Nephron (organoid): ENCODE measurements around the gene TUBA1B.

Source experiments
- H3K27ac Mint-ChIP-seq, 3 experiments: 2 replicates each; pipeline ENCODE4 v1.8.0; 2020; ENCODE audit warnings: mixed read lengths in 3 of 3, mild to moderate bottlenecking in 2 of 3, moderate library complexity in 1 of 3
- H3K27me3 Mint-ChIP-seq: 2 replicates; pipeline ENCODE4 v1.8.0; 2021; ENCODE audit warnings: low read depth, mild to moderate bottlenecking, moderate library complexity, mixed read lengths
- H3K36me3 Mint-ChIP-seq: 2 replicates; pipeline ENCODE4 v1.8.0; 2020; ENCODE audit warnings: low read depth, mixed read lengths
- H3K4me1 Mint-ChIP-seq: 2 replicates; pipeline ENCODE4 v1.8.0; 2020; ENCODE audit warnings: mixed read lengths
- H3K4me3 Mint-ChIP-seq, 3 experiments: 2 replicates each; pipeline ENCODE4 v1.8.0; 2020; ENCODE audit warnings: mild to moderate bottlenecking in 3 of 3, mixed read lengths in 3 of 3, moderate library complexity in 2 of 3
- H3K9me3 Mint-ChIP-seq: 2 replicates; pipeline ENCODE4 v1.8.0; 2020; ENCODE audit warnings: mixed read lengths
- TF ChIP-seq, protein P1 (sequence below), 3 experiments: fragments of 200-600 bp; sonication (generic); IDR thresholded peaks; one replicate each; pipeline ENCODE4 v1.5.0; 2021; ENCODE audit warnings: antibody characterized with exemption in 3 of 3; ENCODE audit not compliant: unreplicated experiment in 3 of 3

TUBA1B gene

DNA sequence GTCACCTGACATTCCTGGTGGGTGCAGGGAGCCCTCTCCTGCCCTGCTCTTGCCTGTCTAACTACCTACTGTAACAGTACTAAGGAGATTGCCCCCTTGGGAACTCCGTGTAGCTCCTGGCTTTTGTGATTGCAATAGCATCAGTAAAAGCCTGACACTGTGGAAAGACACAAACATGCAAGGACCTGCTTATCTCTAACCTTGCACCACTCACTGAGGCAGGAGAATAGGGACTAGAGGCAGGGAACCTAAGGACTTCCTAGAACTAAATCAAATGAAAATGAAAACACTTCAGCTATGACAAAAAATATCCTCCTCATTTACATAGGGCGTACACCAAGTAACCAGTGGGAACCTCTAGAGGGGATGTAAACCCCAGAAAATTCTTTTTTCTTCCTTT lies 29.2 kb upstream of the TUBA1B start:
- TF ChIP-seq, protein P1, sequence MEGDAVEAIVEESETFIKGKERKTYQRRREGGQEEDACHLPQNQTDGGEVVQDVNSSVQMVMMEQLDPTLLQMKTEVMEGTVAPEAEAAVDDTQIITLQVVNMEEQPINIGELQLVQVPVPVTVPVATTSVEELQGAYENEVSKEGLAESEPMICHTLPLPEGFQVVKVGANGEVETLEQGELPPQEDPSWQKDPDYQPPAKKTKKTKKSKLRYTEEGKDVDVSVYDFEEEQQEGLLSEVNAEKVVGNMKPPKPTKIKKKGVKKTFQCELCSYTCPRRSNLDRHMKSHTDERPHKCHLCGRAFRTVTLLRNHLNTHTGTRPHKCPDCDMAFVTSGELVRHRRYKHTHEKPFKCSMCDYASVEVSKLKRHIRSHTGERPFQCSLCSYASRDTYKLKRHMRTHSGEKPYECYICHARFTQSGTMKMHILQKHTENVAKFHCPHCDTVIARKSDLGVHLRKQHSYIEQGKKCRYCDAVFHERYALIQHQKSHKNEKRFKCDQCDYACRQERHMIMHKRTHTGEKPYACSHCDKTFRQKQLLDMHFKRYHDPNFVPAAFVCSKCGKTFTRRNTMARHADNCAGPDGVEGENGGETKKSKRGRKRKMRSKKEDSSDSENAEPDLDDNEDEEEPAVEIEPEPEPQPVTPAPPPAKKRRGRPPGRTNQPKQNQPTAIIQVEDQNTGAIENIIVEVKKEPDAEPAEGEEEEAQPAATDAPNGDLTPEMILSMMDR (IDR thresholded peaks at IDR 0.05; ENCODE audit: unreplicated experiment in 3 of 3) = no peak
- H3K36me3 Mint-ChIP-seq = no peaks in the 10 kb centered on the region
- H3K4me3 Mint-ChIP-seq = no peak overlapping the region
- peaks cover 6% of the 10 kb centered on the region for H3K27me3 Mint-ChIP-seq
- H3K27ac Mint-ChIP-seq = no peak overlapping the region
- H3K9me3 Mint-ChIP-seq = no peaks in the 10 kb centered on the region
- no peaks in the 10 kb centered on the region for H3K4me1 Mint-ChIP-seq

DNA sequence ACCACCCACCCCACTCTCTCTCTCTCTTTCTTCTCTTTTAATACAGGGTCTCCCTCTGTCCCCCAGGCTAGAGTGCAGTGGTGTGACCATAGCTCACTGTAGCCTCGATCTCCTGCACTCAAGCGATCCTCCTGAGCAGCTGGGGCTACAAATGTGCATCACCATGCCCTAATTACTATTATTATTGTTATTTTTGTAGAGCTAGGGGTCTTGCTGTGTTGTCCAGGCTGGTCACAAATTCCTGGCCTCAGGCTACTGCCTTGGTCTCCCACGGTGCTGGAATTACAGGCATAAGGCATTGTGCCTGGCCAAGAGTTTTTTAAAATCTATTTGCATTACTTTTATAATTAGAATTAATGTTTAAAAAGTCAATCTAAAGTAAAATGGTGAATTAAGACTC lies 23.0 kb upstream of the TUBA1B start:
- Mint-ChIP-seq H3K9me3 (no peaks in the 10 kb centered on the region), H3K4me1 (no peaks in the 10 kb centered on the region), H3K36me3 (no peaks in the 10 kb centered on the region), H3K27me3 (no peaks in the 10 kb centered on the region), H3K4me3 (no peak overlapping the region), H3K27ac (no peak overlapping the region)
- TF ChIP-seq, protein P1 (IDR thresholded peaks at IDR 0.05; ENCODE audit: unreplicated experiment in 3 of 3) = no peak

DNA sequence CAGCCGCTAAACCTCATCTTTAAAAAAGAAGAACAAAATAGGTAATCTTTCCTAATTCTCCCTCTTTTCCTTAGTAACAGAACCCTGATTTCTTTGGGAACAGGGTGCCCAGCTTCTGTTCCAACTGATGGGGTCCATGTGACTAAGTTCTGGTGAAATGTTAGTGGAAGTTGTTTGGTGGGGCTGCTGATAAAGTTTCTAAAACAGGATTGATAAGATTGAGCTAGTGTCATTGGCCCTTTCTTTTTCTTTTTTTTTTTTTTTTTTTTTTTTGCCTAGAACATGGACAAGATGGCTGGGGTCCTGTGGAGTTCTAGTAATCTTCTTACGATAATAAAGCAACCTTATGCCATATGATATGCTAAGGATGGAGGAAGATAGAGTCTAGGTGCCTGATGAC lies 16.2 kb upstream of the TUBA1B start:
- H3K4me3 Mint-ChIP-seq = no peak overlapping the region
- TF ChIP-seq, protein P1 (IDR thresholded peaks at IDR 0.05; ENCODE audit: unreplicated experiment in 3 of 3) = no peak
- no peaks in the 10 kb centered on the region for H3K9me3 Mint-ChIP-seq
- no peaks in the 10 kb centered on the region for H3K4me1 Mint-ChIP-seq
- H3K27me3 Mint-ChIP-seq = no peaks in the 10 kb centered on the region
- no peak overlapping the region for H3K27ac Mint-ChIP-seq
- no peaks in the 10 kb centered on the region for H3K36me3 Mint-ChIP-seq

DNA sequence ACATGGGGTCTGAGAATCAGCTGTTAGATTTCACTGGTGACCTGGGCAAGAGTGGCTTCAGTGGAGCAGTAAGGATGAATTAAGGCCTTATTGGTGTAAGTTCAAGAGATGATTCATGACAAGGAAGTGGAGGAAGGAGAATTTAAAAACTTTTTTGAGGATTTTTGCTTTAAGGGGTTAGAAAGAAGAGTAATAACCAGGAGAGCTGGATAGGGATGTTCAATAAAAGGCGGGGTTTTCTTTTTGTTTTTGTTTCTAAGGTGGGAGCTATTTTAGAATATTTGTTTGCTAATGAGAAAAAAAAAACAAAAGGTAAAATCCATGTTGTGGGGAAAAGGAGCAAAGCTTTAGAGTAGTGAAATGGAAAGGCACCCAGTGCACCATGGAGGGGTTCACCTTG lies 15.2 kb upstream of the TUBA1B start:
- no peak overlapping the region for H3K4me3 Mint-ChIP-seq
- no peaks in the 10 kb centered on the region for H3K27me3 Mint-ChIP-seq
- TF ChIP-seq, protein P1 (IDR thresholded peaks at IDR 0.05; ENCODE audit: unreplicated experiment in 3 of 3) = no peak
- H3K4me1 Mint-ChIP-seq = no peaks in the 10 kb centered on the region
- H3K27ac Mint-ChIP-seq = no peak overlapping the region
- H3K36me3 Mint-ChIP-seq = no peaks in the 10 kb centered on the region
- no peaks in the 10 kb centered on the region for H3K9me3 Mint-ChIP-seq

DNA sequence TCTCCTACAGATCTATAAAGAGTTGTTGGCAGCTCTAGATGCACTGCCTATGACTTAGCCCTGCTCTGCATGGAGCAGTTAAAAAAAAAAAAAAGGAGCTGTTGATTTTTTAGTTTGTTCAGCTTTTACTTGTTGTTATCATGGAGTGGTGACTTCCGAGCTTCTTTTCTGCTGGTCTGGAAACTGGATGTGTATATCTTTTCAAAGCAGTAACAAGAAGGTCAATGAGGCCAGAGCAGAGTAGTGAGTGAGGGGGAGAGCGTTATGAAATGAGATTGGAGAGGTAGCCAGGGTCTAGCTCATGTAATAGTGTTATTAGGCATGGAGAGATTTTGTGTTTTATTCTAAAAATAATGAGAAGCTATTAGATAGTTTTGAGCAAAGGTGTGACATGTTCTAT lies 13.2 kb upstream of the TUBA1B start:
- Mint-ChIP-seq H3K4me3 (no peak overlapping the region), H3K36me3 (no peaks in the 10 kb centered on the region), H3K27ac (no peak overlapping the region), H3K4me1 (no peaks in the 10 kb centered on the region), H3K9me3 (no peaks in the 10 kb centered on the region), H3K27me3 (no peaks in the 10 kb centered on the region)
- TF ChIP-seq, protein P1 (IDR thresholded peaks at IDR 0.05; ENCODE audit: unreplicated experiment in 3 of 3) = no peak

DNA sequence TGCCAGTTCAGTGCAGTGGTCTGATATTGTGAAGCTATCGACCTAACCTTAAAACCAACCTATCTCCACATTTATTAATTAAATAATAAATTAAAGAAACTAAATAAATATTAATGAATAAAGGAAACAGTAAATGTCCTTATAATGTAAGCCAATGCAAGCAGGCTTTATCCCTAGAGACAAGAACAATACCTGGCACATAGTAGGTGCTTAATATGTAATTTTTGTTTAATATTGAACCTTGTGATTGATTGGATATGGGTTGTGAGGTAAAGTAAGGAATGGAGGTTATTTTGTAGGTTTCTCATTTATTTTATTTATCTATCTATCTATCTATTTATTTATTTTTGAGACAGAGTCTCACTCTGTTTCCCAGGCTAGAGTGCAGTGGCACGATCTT lies 7.8 kb upstream of the TUBA1B start:
- Mint-ChIP-seq H3K27me3 (no peaks in the 10 kb centered on the region), H3K9me3 (no peaks in the 10 kb centered on the region), H3K4me3 (no peak overlapping the region), H3K27ac (no peak overlapping the region), H3K36me3 (no peaks in the 10 kb centered on the region), H3K4me1 (peaks cover under 1% of the 10 kb centered on the region)
- TF ChIP-seq, protein P1 (IDR thresholded peaks at IDR 0.05; ENCODE audit: unreplicated experiment in 3 of 3) = no peak
